GM23338 (cell line): ENCODE results near the gene ZSCAN5A. TPM values are rescaled to one million over a fixed set of nuclear protein-coding genes. Genes with fewer than 3 reads are reported as not detected.

Experiments used
- ATAC-seq: fragments of 200-7000 bp; cut with Tn5 transposase; 3 replicates; pipeline ENCODE4 v1.9.1; 2020
- DNase-seq: peaks from one replicate; pipeline ENCODE4 v3.0.0-alpha.2; 2015; ENCODE audit warnings: low spot score
- H2AFZ ChIP-seq: fragments of 200-600 bp; sonication (generic); 2 replicates; pipeline ENCODE4 v1.8.0; 2016; ENCODE audit warnings: antibody characterized with exemption, mild to moderate bottlenecking, moderate library complexity
- H3F3A ChIP-seq: fragments of 200-600 bp; sonication (generic); replicated peaks from 2 replicates; pipeline ENCODE4 v1.8.0; 2017; ENCODE audit warnings: antibody characterized with exemption, mixed run types, low read depth
- H3K27ac ChIP-seq: fragments of 200-600 bp; sonication (generic); 2 replicates; pipeline ENCODE4 v1.6.1; 2016; ENCODE audit warnings: low read depth
- H3K27me3 ChIP-seq: fragments of 200-600 bp; sonication (generic); 2 replicates; pipeline ENCODE4 v1.8.0; 2016; ENCODE audit warnings: mild to moderate bottlenecking, mixed run types, moderate library complexity; ENCODE audit not compliant: insufficient read depth
- H3K36me3 ChIP-seq: fragments of 200-600 bp; sonication (generic); 2 replicates; pipeline ENCODE4 v1.8.0; 2016; ENCODE audit warnings: mild to moderate bottlenecking; ENCODE audit not compliant: insufficient read depth
- H3K4me1 ChIP-seq: fragments of 200-600 bp; sonication (generic); 2 replicates; pipeline ENCODE4 v1.8.0; 2016; ENCODE audit warnings: mild to moderate bottlenecking, moderate library complexity; ENCODE audit not compliant: insufficient read depth
- H3K4me2 ChIP-seq: fragments of 200-600 bp; sonication (generic); 2 replicates; pipeline ENCODE4 v1.7.1; 2017; ENCODE audit warnings: mixed run types
- H3K4me3 ChIP-seq: fragments of 200-600 bp; sonication (generic); 2 replicates; pipeline ENCODE4 v1.6.1; 2016; ENCODE audit warnings: mixed run types
- H3K79me2 ChIP-seq: fragments of 200-600 bp; sonication (generic); replicated peaks from 2 replicates; pipeline ENCODE4 v1.8.0; 2017; ENCODE audit warnings: mild to moderate bottlenecking; ENCODE audit not compliant: insufficient read depth
- H3K9me2 ChIP-seq: fragments of 200-600 bp; sonication (generic); 2 replicates; pipeline ENCODE4 v1.8.0; 2017; ENCODE audit not compliant: insufficient read depth
- H4K20me1 ChIP-seq: fragments of 200-600 bp; sonication (generic); replicated peaks from 2 replicates; pipeline ENCODE4 v1.8.0; 2017; ENCODE audit warnings: mild to moderate bottlenecking; ENCODE audit not compliant: insufficient read depth
- H3K27ac Mint-ChIP-seq: 2 replicates; pipeline ENCODE4 v1.8.0; 2020; ENCODE audit warnings: inconsistent platforms, mild to moderate bottlenecking, moderate library complexity, mixed read lengths
- H3K27me3 Mint-ChIP-seq: 3 replicates; pipeline ENCODE4 v1.8.0; 2022; ENCODE audit warnings: low read depth, mild to moderate bottlenecking, moderate library complexity, mixed read lengths, inconsistent platforms; ENCODE audit not compliant: insufficient read depth, poor library complexity
- H3K36me3 Mint-ChIP-seq: 3 replicates; pipeline ENCODE4 v1.8.0; 2021; ENCODE audit warnings: low read depth, mild to moderate bottlenecking, inconsistent platforms, moderate library complexity, mixed read lengths
- H3K4me1 Mint-ChIP-seq: 3 replicates; pipeline ENCODE4 v1.8.0; 2020; ENCODE audit warnings: mild to moderate bottlenecking, inconsistent platforms, mixed read lengths
- H3K4me3 Mint-ChIP-seq: 3 replicates; pipeline ENCODE4 v1.8.0; 2021; ENCODE audit warnings: moderate library complexity, mild to moderate bottlenecking, inconsistent platforms, mixed read lengths
- H3K9me3 Mint-ChIP-seq: 3 replicates; pipeline ENCODE4 v1.8.0; 2020; ENCODE audit warnings: moderate library complexity, mild to moderate bottlenecking, inconsistent platforms, mixed read lengths
- CREB1 ChIP-seq: fragments of 250-450 bp; sonication (Bioruptor Pico); IDR thresholded peaks from 2 replicates; pipeline ENCODE4 v1.5.0; 2020; ENCODE audit warnings: low read depth, mild to moderate bottlenecking, moderate library complexity
- EZH2 ChIP-seq: fragments of 200-600 bp; sonication (generic); IDR thresholded peaks from one replicate; pipeline ENCODE4 v1.8.0; 2017; ENCODE audit warnings: antibody characterized with exemption, mild to moderate bottlenecking, low read depth; ENCODE audit not compliant: unreplicated experiment
- EZH2phosphoT487 ChIP-seq: fragments of 200-600 bp; sonication (generic); IDR thresholded peaks from one replicate; pipeline ENCODE4 v1.8.1; 2018; ENCODE audit warnings: antibody characterized with exemption; ENCODE audit not compliant: unreplicated experiment
- JUNB ChIP-seq: IDR thresholded peaks from one replicate; pipeline ENCODE4 v1.6.1; 2016; ENCODE audit warnings: antibody characterized with exemption; ENCODE audit not compliant: unreplicated experiment
- NANOG ChIP-seq: IDR thresholded peaks from 2 replicates; pipeline ENCODE4 v1.6.1; 2016; ENCODE audit warnings: antibody characterized with exemption, borderline replicate concordance
- POLR2AphosphoS5 ChIP-seq: IDR thresholded peaks from 2 replicates; pipeline ENCODE4 v1.6.1; 2016; ENCODE audit warnings: antibody characterized with exemption, low read depth
- REST ChIP-seq: IDR thresholded peaks from one replicate; pipeline ENCODE4 v1.6.1; 2018; ENCODE audit warnings: antibody characterized with exemption; ENCODE audit not compliant: unreplicated experiment
- STAT1 ChIP-seq: IDR thresholded peaks from one replicate; pipeline ENCODE4 v1.6.1; 2016; ENCODE audit warnings: antibody characterized with exemption; ENCODE audit not compliant: unreplicated experiment
- ZNF114 ChIP-seq: fragments of 250-450 bp; sonication (Bioruptor Pico); IDR thresholded peaks from 2 replicates; pipeline ENCODE4 v1.5.0; 2020; ENCODE audit warnings: mild to moderate bottlenecking, moderate library complexity
- ZNF331 ChIP-seq: fragments of 250-450 bp; sonication (Bioruptor Pico); IDR thresholded peaks from 2 replicates; pipeline ENCODE4 v1.5.0; 2020; ENCODE audit warnings: low read depth, mild to moderate bottlenecking, moderate library complexity
- ZNF462 ChIP-seq: fragments of 250-450 bp; sonication (Bioruptor Pico); IDR thresholded peaks from 2 replicates; pipeline ENCODE4 v1.5.0; 2020; ENCODE audit warnings: mild to moderate bottlenecking, moderate library complexity
- polyA plus RNA-seq: library from polyadenylated mRNA; unstranded; fragments of >200 nt; fragmentation: Nextera tagmentation; extraction: Ambion mirVana; gene quantifications from 2 replicates; pipeline ENCODE4 v1.2.1, GENCODE V29; 2016
- total RNA-seq: library from RNA; depleted of rRNA; stranded (reverse); fragments of >200 nt; shearing (Covaris generic); gene quantifications from 2 replicates; pipeline ENCODE4 v1.2.3, GENCODE V29; 2014
- TF ChIP-seq, protein P1 (sequence below): IDR thresholded peaks from 2 replicates; pipeline ENCODE4 v1.6.1; 2016; ENCODE audit warnings: antibody characterized with exemption
- TF ChIP-seq, protein P2 (sequence below), 2 experiments: fragments of 200-600 bp in 1 of 2; sonication (generic) in 1 of 2; conservative IDR thresholded peaks; 2 replicates each; pipeline versions ENCODE4 v1.5.1 to v1.6.1; 2016 to 2017; ENCODE audit warnings: antibody characterized with exemption in 2 of 2, low read depth in 2 of 2, mild to moderate bottlenecking in 2 of 2, moderate library complexity in 1 of 2

ZSCAN5A gene
- total and polyA plus RNA-seq, 2 experiments from 2014 or later, result 10.2 to 12.5 TPM

- no peaks in the 10 kb centered on the region for H3K27me3 Mint-ChIP-seq
- no peak overlapping the region for H3K27ac Mint-ChIP-seq
- DNase-seq (no peak), ATAC-seq (no peak)
- H3K9me3 Mint-ChIP-seq, result no peaks in the 10 kb centered on the region; the same call in 1 of the 3 replicates
- no peak overlapping the region for H3K4me3 Mint-ChIP-seq
- H3K27ac ChIP-seq, result no peak overlapping the region
- no peak overlapping the region for H3K4me3 ChIP-seq
- H3K9me2 ChIP-seq, result no peaks in the 10 kb centered on the region
- no peak for TF ChIP-seq REST
- TF ChIP-seq ZNF114, result no peak
- no peak for TF ChIP-seq ZNF331
- no peak for TF ChIP-seq JUNB
- TF ChIP-seq, protein P1, sequence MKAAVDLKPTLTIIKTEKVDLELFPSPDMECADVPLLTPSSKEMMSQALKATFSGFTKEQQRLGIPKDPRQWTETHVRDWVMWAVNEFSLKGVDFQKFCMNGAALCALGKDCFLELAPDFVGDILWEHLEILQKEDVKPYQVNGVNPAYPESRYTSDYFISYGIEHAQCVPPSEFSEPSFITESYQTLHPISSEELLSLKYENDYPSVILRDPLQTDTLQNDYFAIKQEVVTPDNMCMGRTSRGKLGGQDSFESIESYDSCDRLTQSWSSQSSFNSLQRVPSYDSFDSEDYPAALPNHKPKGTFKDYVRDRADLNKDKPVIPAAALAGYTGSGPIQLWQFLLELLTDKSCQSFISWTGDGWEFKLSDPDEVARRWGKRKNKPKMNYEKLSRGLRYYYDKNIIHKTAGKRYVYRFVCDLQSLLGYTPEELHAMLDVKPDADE, result no peak
- no peak for TF ChIP-seq STAT1
- TF ChIP-seq NANOG, result no peak
- no peak for TF ChIP-seq EZH2phosphoT487
- TF ChIP-seq POLR2AphosphoS5, result no peak
- TF ChIP-seq ZNF462 (CRISPR knock-in tag), result no peak
- TF ChIP-seq EZH2, result no peak
- TF ChIP-seq CREB1 (CRISPR knock-in tag), result no peak
- TF ChIP-seq, protein P2, sequence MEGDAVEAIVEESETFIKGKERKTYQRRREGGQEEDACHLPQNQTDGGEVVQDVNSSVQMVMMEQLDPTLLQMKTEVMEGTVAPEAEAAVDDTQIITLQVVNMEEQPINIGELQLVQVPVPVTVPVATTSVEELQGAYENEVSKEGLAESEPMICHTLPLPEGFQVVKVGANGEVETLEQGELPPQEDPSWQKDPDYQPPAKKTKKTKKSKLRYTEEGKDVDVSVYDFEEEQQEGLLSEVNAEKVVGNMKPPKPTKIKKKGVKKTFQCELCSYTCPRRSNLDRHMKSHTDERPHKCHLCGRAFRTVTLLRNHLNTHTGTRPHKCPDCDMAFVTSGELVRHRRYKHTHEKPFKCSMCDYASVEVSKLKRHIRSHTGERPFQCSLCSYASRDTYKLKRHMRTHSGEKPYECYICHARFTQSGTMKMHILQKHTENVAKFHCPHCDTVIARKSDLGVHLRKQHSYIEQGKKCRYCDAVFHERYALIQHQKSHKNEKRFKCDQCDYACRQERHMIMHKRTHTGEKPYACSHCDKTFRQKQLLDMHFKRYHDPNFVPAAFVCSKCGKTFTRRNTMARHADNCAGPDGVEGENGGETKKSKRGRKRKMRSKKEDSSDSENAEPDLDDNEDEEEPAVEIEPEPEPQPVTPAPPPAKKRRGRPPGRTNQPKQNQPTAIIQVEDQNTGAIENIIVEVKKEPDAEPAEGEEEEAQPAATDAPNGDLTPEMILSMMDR (conservative IDR thresholded peaks at IDR 0.05; ENCODE audit: low read depth in 2 of 2), result no peak
- peaks cover 24% of the 10 kb centered on the region for H3K36me3 Mint-ChIP-seq
- H3F3A ChIP-seq, result peaks cover 4% of the 10 kb centered on the region; the same call in 1 of the 2 replicates
- no peaks in the 10 kb centered on the region for H3K79me2 ChIP-seq
- no peak overlapping the region for H2AFZ ChIP-seq
- H3K4me1 ChIP-seq, result peaks cover 9% of the 10 kb centered on the region
- H3K36me3 ChIP-seq, result no peaks in the 10 kb centered on the region
- no peaks in the 10 kb centered on the region for H4K20me1 ChIP-seq
- H3K27me3 ChIP-seq, result no peaks in the 10 kb centered on the region
- no peak overlapping the region for H3K4me2 ChIP-seq
- peaks cover 12% of the 10 kb centered on the region; the same call in 2 of the 3 replicates for H3K4me1 Mint-ChIP-seq
Measured at GRCh38 chr19:56355517-56355916, 40.9 kb upstream of the ZSCAN5A start.
